ENCODE data around the gene DLGAP3. TPM values are rescaled to one million over a fixed set of nuclear protein-coding genes. Genes with fewer than 3 reads are reported as not detected.

DLGAP3 gene
- total and polyA plus RNA-seq, 2 of the 13 experiments (the other 11 are each of a cell fraction or from before 2014, with no cell fraction given) = 0.03 to 0.04 TPM

GRCh38 chr1:34825455-34826091, 103.9 kb downstream of the DLGAP3 start (continued):
- TF ChIP-seq ZNF574 (CRISPR knock-in tag; IDR thresholded peaks at IDR 0.05) = peak; percentile 70; the same call in 1 of the 2 replicates
- TF ChIP-seq ZFP91 (CRISPR knock-in tag; IDR thresholded peaks at IDR 0.05; ENCODE audit: borderline replicate concordance) = peak; percentile 57; the same call in 1 of the 2 replicates
- TF ChIP-seq ZNF121 (CRISPR knock-in tag; IDR thresholded peaks at IDR 0.05) = 0 out of 2 replicates have a peak, but pooled peaks have one; percentile 18
- no peak for TF ChIP-seq NFE2L1 (CRISPR knock-in tag; IDR thresholded peaks at IDR 0.05; ENCODE audit: borderline replicate concordance)
- no peak for TF ChIP-seq ZNF430 (CRISPR knock-in tag; IDR thresholded peaks at IDR 0.05)
- TF ChIP-seq TRIM24 (CRISPR knock-in tag; IDR thresholded peaks at IDR 0.05) = no peak
- TF ChIP-seq ZNF883 (CRISPR knock-in tag; IDR thresholded peaks at IDR 0.05; ENCODE audit: not compliant biosample characterization) = peak; percentile 51
- TF ChIP-seq KLF6 (CRISPR knock-in tag; IDR thresholded peaks at IDR 0.05) = no peak
- TF ChIP-seq ARID5B (CRISPR knock-in tag; IDR thresholded peaks at IDR 0.05) = peak; percentile 44; the same call in 1 of the 2 replicates
- no peak for TF ChIP-seq PRDM15 (CRISPR knock-in tag; IDR thresholded peaks at IDR 0.05)
- TF ChIP-seq KDM3A (CRISPR knock-in tag; IDR thresholded peaks at IDR 0.05; ENCODE audit: low read depth) = 0 out of 2 replicates have a peak, but pooled peaks have one; percentile 28
- TF ChIP-seq TCF12 (IDR thresholded peaks at IDR 0.05) = no peak
- TF ChIP-seq TCF12 (CRISPR knock-in tag; IDR thresholded peaks at IDR 0.05) = 0 out of 2 replicates have a peak, but pooled peaks have one; percentile 29
- TF ChIP-seq SRSF9 (IDR thresholded peaks at IDR 0.05; ENCODE audit: borderline replicate concordance, insufficient read depth, low read depth, low read length, poor library complexity, severe bottlenecking) = no peak
- no peak for TF ChIP-seq KLF9 (CRISPR knock-in tag; IDR thresholded peaks at IDR 0.05; ENCODE audit: low read depth)
- TF ChIP-seq MYNN (CRISPR knock-in tag; IDR thresholded peaks at IDR 0.05; ENCODE audit: low read depth) = no peak
- TF ChIP-seq ZBTB21 (CRISPR knock-in tag; IDR thresholded peaks at IDR 0.05) = no peak

All from HepG2 (cell line).